ENCODE measurements around the gene TRIM52. TPM values are rescaled to one million over a fixed set of nuclear protein-coding genes. Genes with fewer than 3 reads are reported as not detected.

The TRIM52 gene
- total RNA-seq, 1 experiment from 2014 or later, result 15.2 TPM

- peaks cover 53% of the 10 kb centered on the region for H3K36me3 ChIP-seq (ENCODE audit: low read depth)
- peaks cover 28% of the 10 kb centered on the region for H3K4me1 ChIP-seq (replicated peaks; ENCODE audit: insufficient read depth)
- intact Hi-C loops (cut with micrococcal nuclease; ENCODE audit: unreplicated experiment), result loop anchor here (5.0 kb wide), 1 partner anchor 380 kb away; the partner anchor contains the start of gene ZFP62
- BruUV-seq (replicated peaks), result no TSS peak
- TF ChIP-seq EZH2 (IDR thresholded peaks at IDR 0.05; ENCODE audit: low read depth) (no peak), CTCF (conservative IDR thresholded peaks at IDR 0.05) (no peak)
- no peaks in the 10 kb centered on the region for H3K9me2 ChIP-seq (ENCODE audit: insufficient read depth)
- H3K27me3 ChIP-seq (ENCODE audit: insufficient read depth, low read depth), result no peaks in the 10 kb centered on the region
- no peak overlapping the region for H2AFZ ChIP-seq
- peaks cover 60% of the 10 kb centered on the region for H4K20me1 ChIP-seq (ENCODE audit: insufficient read depth)
- POLR2A ChIA-PET (ENCODE audit: unreplicated experiment), result interaction anchor here (0.7 kb wide), 1 partner anchor 53 kb away, joined by 5 read pairs; no protein-coding TSS in a partner anchor
- peak overlapping the region; percentile 95 for H3K4me3 ChIP-seq
- H3F3A ChIP-seq (ENCODE audit: insufficient read depth, low read depth), result peaks cover 90% of the 10 kb centered on the region
- CTCF ChIA-PET, result no interaction called here
- no peak for DNase-seq
- peak overlapping the region; percentile 100 for H3K4me2 ChIP-seq
- H3K27ac ChIP-seq, result peak overlapping the region; percentile 97
- H3K9me3 ChIP-seq (ENCODE audit: insufficient read depth, low read depth), result no peaks in the 10 kb centered on the region
- H3K79me2 ChIP-seq (ENCODE audit: low read depth), result peaks cover 85% of the 10 kb centered on the region
Observed at GRCh38 chr5:181242031-181242451, 18.9 kb downstream of the TRIM52 start.

DNA sequence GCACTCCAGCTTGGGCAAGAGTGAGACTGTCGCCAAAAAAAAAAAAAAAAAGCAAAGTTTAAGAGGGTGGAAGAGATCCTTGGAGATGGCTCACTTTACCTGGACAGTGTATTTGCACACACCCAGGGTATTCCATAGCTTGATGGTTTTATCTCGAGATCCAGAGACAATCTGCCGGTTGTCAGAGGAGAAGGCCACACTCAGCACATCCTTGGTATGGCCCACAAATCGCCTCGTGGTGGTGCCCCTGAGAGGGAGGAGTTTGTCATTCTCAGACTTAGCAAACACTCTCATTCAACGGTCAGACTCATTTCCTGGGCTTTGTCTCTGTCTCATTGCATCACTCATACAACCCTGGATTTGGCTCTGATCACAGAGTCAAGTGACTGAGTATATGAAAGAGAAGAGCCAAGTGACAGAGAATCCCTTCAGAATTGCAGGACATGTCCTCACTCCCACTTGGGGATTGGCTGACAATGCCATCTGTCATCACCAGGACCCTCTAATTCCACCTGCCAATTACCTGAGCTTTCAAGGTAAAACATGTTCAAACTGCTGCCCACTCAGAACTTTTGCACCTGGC lies 19.5 kb downstream of the TRIM52 start:
- H3K9me3 ChIP-seq (ENCODE audit: insufficient read depth, low read depth), result no peaks in the 10 kb centered on the region
- H3K4me2 ChIP-seq, result peak overlapping the region; percentile 100
- no TSS peak for BruUV-seq (replicated peaks)
- peaks cover 93% of the 10 kb centered on the region for H3F3A ChIP-seq (ENCODE audit: insufficient read depth, low read depth)
- peaks cover 65% of the 10 kb centered on the region for H4K20me1 ChIP-seq (ENCODE audit: insufficient read depth)
- peaks cover 80% of the 10 kb centered on the region for H3K79me2 ChIP-seq (ENCODE audit: low read depth)
- no peak overlapping the region for H2AFZ ChIP-seq
- DNase-seq, result peak; percentile 44 to 56
- intact Hi-C loops (cut with micrococcal nuclease; ENCODE audit: unreplicated experiment), result loop anchor here (5.0 kb wide), 1 partner anchor 379 kb away; the partner anchor contains the start of gene ZFP62
- ChIA-PET CTCF (no interaction called here), POLR2A (ENCODE audit: unreplicated experiment) (no interaction called here)
- peak overlapping the region; percentile 95; the same call in 1 of the 2 replicates for H3K4me3 ChIP-seq
- TF ChIP-seq CTCF (conservative IDR thresholded peaks at IDR 0.05) (no peak), EZH2 (IDR thresholded peaks at IDR 0.05; ENCODE audit: low read depth) (no peak)
- H3K9me2 ChIP-seq (ENCODE audit: insufficient read depth), result no peaks in the 10 kb centered on the region
- H3K27ac ChIP-seq, result peak overlapping the region; percentile 97
- H3K27me3 ChIP-seq (ENCODE audit: insufficient read depth, low read depth), result no peaks in the 10 kb centered on the region
- peaks cover 28% of the 10 kb centered on the region for H3K4me1 ChIP-seq (replicated peaks; ENCODE audit: insufficient read depth)
- H3K36me3 ChIP-seq (ENCODE audit: low read depth), result peaks cover 54% of the 10 kb centered on the region

DNA sequence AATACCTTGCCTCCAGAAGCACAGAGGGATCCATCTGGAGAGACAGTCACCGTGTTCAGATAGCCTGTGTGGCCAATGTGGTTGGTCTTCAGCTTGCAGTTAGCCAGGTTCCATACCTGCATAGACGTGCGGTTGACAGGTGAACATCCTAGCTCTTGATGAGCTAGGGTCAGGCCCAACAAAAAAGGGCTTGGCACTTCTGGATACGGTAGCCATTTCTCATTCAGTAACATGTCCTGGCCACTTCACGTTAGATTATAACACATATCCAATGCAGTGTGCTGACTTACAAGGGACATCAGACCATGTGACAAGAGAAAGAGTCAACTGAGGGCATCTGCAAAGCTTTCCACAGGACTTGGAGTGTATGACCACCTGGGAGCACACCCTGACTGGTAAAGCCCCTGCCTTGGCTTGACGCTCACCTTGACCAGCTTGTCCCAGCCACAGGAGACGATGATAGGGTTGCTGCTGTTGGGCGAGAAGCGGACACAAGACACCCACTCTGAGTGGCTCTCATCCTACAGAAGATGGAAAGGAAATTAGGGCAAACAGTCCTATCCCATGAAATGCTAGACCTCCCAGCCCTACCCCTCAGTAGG lies 21.8 kb downstream of the TRIM52 start:
- POLR2A ChIA-PET (ENCODE audit: unreplicated experiment), result interaction anchor here (0.7 kb wide), 1 partner anchor 31 kb away, joined by 3 read pairs; no protein-coding TSS in a partner anchor
- no peak overlapping the region for H3K4me3 ChIP-seq
- no peaks in the 10 kb centered on the region for H3K27me3 ChIP-seq (ENCODE audit: insufficient read depth, low read depth)
- H2AFZ ChIP-seq, result no peak overlapping the region
- H3K9me2 ChIP-seq (ENCODE audit: insufficient read depth), result no peaks in the 10 kb centered on the region
- H3K4me1 ChIP-seq (replicated peaks; ENCODE audit: insufficient read depth), result peaks cover 17% of the 10 kb centered on the region
- no peak overlapping the region for H3K4me2 ChIP-seq
- CTCF ChIA-PET, result interaction anchor here (0.6 kb wide), 1 partner anchor 418 kb away, joined by 3 read pairs; no protein-coding TSS in a partner anchor
- H3K9me3 ChIP-seq (ENCODE audit: insufficient read depth, low read depth), result no peaks in the 10 kb centered on the region
- peaks cover 64% of the 10 kb centered on the region for H3K36me3 ChIP-seq (ENCODE audit: low read depth)
- peak overlapping the region; percentile 11; the same call in 1 of the 2 replicates for H3K27ac ChIP-seq
- H3K79me2 ChIP-seq (ENCODE audit: low read depth), result peaks cover 63% of the 10 kb centered on the region
- BruUV-seq (replicated peaks), result no TSS peak
- DNase-seq, result no peak
- TF ChIP-seq CTCF (conservative IDR thresholded peaks at IDR 0.05) (no peak), EZH2 (IDR thresholded peaks at IDR 0.05; ENCODE audit: low read depth) (no peak)
- intact Hi-C loops (cut with micrococcal nuclease; ENCODE audit: unreplicated experiment), result no loop called here
- peaks cover 94% of the 10 kb centered on the region for H3F3A ChIP-seq (ENCODE audit: insufficient read depth, low read depth)
- peaks cover 78% of the 10 kb centered on the region for H4K20me1 ChIP-seq (ENCODE audit: insufficient read depth)

Data from PC-9 (cell line).